Rectal smooth muscle tissue (tissue), 1 donor: Measurements from ENCODE around the gene CRIM1.
A peak's percentile ranks its signal among the peaks of the same experiment; 100 is the strongest.

Experiments used
- H3K27ac ChIP-seq: one replicate; pipeline ENCODE4 v1.7.0; 2013; ENCODE audit warnings: low read depth, low read length, inconsistent platforms
- H3K27me3 ChIP-seq: one replicate; pipeline ENCODE4 v1.7.0; 2013; ENCODE audit warnings: low read length; ENCODE audit not compliant: control insufficient read depth, insufficient read depth
- H3K36me3 ChIP-seq: one replicate; pipeline ENCODE4 v1.7.0; 2013; ENCODE audit warnings: low read length; ENCODE audit not compliant: control insufficient read depth, insufficient read depth
- H3K4me1 ChIP-seq: one replicate; pipeline ENCODE4 v1.7.0; 2013; ENCODE audit warnings: low read length; ENCODE audit not compliant: control insufficient read depth, insufficient read depth
- H3K4me3 ChIP-seq: one replicate; pipeline ENCODE4 v1.7.0; 2013; ENCODE audit warnings: low read length
- H3K9ac ChIP-seq: one replicate; pipeline ENCODE4 v1.7.0; 2013; ENCODE audit warnings: low read length

CRIM1 gene

DNA sequence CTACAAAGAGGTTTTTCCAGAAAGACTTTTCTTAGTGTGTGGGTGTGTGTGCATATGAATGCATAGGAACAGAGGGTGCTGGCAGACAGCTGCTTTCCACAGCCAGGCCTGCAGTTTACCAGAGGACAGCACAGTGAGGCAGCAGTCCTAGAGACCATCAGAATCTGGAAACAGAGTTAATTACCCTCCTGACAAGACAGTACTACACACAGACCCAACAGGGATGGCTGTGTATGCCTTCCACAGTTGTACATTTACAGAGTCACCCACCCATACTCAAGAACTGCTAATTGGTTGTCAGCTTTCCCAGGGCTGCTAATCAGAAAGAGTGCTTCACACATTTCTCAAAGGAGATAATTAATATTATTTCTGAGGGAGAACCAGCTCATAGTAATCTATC is 137.7 kb downstream of the CRIM1 start:
- no peak overlapping the region for H3K9ac ChIP-seq
- no peak overlapping the region for H3K4me3 ChIP-seq
- H3K4me1 ChIP-seq: peaks cover 13% of the 10 kb centered on the region
- H3K27ac ChIP-seq: peak overlapping the region; percentile 37
- no peaks in the 10 kb centered on the region for H3K27me3 ChIP-seq
- no peaks in the 10 kb centered on the region for H3K36me3 ChIP-seq

DNA sequence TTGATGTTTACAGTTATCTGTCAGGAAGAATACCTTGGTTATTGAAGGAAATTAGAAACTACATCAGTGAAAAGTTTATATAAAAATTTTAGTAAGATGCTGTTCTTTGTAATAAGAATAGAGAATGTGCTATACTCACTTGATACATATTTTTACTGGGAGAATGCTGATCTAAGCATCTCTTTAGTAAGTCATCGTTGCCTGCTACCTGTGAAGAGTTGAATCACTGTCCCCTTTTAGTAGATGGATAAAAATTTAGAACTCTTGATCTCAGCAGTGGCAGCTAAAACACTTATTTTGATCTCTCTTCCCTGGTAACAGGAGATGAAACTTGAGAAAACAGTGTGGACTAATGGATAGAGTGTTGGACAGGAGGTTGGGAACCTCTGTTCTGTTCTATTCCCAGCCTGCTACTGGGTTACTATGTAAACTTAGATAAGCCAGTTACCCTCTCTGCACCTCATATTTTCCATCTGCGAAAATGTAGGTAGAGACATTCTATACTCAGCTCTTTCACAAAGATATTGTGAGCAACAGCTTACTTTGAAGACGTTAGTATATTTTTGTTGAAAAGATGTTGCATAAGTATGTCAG is 142.1 kb downstream of the CRIM1 start:
- Histone ChIP-seq H3K27ac (no peak overlapping the region), H3K9ac (no peak overlapping the region), H3K4me1 (peaks cover 6% of the 10 kb centered on the region), H3K27me3 (no peaks in the 10 kb centered on the region), H3K4me3 (no peak overlapping the region), H3K36me3 (peaks cover 6% of the 10 kb centered on the region)

DNA sequence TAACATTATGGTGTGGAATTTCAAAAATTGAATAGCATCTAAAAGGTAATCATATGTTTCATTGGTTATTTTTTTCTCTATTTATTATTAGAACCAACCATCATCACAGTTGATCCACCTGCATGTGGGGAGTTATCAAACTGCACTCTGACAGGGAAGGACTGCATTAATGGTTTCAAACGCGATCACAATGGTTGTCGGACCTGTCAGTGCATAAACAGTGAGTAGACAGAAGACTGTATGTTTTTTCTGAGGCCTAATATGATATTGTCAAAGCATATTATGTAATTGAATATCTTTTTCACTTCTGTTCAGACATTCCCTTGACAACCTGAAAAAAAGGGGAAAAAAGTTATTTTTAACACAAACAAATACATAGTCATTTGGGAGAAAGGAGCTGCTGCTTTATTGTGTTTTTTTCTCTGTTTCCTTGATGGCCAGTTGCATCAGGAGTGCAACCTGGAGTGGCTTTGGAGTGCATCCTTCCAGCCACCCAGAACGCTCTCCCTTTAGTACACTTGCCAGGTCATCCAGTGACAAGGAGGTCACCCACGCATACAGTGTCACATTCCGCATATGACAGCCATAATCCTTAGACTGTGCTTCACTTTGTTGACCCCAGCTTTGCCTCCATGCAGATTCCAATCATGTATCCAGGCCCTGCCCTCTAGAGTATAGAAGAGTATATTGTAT is 143.7 kb downstream of the CRIM1 start:
- Histone ChIP-seq H3K27ac (no peak overlapping the region), H3K36me3 (peaks cover 6% of the 10 kb centered on the region), H3K4me1 (no peaks in the 10 kb centered on the region), H3K9ac (no peak overlapping the region), H3K27me3 (no peaks in the 10 kb centered on the region), H3K4me3 (no peak overlapping the region)

DNA sequence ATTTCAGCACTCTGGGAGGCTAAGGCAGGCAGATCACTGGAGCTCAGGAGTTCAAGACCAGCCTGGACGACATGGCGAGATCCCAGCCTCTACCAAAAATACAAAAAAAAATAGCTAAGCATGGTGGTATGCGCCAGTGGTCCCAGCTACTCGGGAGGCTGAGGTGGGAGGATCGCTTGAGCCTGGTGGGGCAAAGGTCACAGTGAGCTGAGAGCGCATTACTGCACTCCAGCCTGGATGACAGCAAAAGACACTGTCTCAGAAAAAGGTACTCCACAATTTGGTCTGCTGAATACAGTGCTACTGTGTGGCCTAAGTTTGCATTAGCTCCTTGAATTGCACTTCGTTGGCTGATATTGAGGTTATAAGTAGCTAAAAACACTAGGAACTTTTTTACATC is 144.5 kb downstream of the CRIM1 start:
- peaks cover 6% of the 10 kb centered on the region for H3K36me3 ChIP-seq
- H3K4me1 ChIP-seq: no peaks in the 10 kb centered on the region
- no peak overlapping the region for H3K27ac ChIP-seq
- no peak overlapping the region for H3K4me3 ChIP-seq
- no peaks in the 10 kb centered on the region for H3K27me3 ChIP-seq
- H3K9ac ChIP-seq: no peak overlapping the region

DNA sequence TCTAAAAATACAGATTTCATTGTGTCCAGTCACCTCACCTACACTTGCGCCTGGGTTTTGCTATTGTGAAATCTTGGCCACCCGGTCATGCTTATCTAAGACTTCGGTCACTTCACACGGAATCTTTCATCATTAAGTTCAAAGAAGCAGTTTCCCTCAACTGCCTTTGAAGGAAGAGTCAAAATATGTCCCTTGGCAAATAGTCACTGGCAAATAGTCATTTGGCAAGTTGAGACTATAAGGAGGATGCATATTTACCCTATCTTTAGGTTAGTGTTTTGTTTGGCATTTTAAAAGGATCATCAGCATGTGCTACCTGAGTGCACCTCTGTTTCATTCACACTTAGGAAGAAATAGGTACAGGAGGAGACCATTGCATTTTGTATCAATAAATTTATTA is 146.5 kb downstream of the CRIM1 start:
- peaks cover 6% of the 10 kb centered on the region for H3K36me3 ChIP-seq
- H3K27ac ChIP-seq: no peak overlapping the region
- H3K9ac ChIP-seq: no peak overlapping the region
- H3K4me1 ChIP-seq: no peaks in the 10 kb centered on the region
- no peaks in the 10 kb centered on the region for H3K27me3 ChIP-seq
- no peak overlapping the region for H3K4me3 ChIP-seq

DNA sequence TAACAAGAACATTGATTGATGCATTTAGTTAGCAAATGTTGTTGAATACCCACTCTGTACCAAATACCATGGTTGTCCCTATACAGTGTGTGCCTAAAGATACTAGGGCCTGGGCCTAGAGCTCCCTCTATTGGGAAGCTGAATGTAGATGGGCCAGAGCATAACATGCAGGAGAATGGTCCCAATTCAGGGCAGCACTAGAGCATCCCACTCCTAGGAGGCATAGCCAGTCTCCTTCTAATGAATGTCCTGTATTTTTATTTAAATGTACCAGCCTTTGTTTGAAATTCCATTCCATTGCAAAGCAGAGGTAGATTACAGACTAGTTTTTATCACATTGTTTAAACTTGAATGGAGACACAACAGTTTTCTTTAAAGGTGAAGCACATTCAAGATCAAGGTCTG is 151.8 kb downstream of the CRIM1 start:
- no peak overlapping the region for H3K9ac ChIP-seq
- no peaks in the 10 kb centered on the region for H3K4me1 ChIP-seq
- peaks cover 3% of the 10 kb centered on the region for H3K36me3 ChIP-seq
- no peak overlapping the region for H3K27ac ChIP-seq
- H3K27me3 ChIP-seq: no peaks in the 10 kb centered on the region
- no peak overlapping the region for H3K4me3 ChIP-seq

DNA sequence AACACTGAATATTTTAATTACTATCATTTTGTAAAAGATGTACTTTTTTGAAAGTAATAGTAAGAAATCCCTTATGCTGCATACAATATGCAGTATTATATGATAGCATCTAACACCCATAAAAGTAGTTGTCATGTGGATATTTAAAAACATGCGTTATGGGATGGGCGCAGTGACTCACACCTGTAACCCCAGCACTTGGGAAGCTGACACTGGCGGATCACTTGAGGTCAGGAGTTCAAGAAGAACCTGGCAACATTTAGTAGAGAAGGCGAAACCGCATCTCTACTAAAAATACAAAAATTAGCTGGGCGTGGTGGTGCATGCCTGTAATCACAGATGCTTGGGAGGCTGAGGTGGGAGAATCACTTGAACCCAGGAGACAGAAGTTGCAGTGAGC is 153.5 kb downstream of the CRIM1 start:
- no peaks in the 10 kb centered on the region for H3K4me1 ChIP-seq
- H3K9ac ChIP-seq: no peak overlapping the region
- no peak overlapping the region for H3K27ac ChIP-seq
- H3K36me3 ChIP-seq: peaks cover 13% of the 10 kb centered on the region
- no peak overlapping the region for H3K4me3 ChIP-seq
- no peaks in the 10 kb centered on the region for H3K27me3 ChIP-seq

DNA sequence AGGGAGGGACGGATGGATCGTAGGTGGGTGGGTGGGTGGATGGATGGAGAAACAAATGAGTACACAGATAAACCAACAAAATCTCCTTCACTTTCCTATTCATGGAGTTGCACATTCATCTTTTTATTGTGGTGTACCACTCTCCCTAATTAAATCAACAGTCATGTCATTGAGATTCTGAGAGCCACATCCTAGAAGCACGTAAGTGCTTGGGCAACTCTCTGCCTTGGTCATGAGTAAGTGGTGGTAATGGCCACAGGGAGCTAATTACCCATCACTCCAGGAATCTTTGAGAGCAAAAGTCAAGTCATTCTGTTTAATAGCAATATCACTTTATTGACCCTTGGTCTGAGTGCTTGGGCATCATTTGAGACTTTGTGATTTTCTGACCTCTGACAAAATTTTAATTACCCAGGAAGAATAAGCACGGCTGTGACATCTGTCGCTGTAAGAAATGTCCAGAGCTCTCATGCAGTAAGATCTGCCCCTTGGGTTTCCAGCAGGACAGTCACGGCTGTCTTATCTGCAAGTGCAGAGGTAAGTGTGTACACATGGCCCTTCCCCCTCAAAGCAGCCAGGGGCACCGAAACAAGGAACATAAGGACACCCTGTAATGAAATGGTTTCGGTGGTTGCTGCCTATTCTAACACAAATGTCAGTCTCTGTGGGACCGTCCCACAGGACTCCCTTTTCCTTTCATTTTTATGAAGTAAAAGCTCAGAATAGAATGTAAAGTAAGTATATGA is 156.5 kb downstream of the CRIM1 start:
- peaks cover 13% of the 10 kb centered on the region for H3K36me3 ChIP-seq
- H3K27ac ChIP-seq: no peak overlapping the region
- no peak overlapping the region for H3K4me3 ChIP-seq
- no peak overlapping the region for H3K9ac ChIP-seq
- no peaks in the 10 kb centered on the region for H3K27me3 ChIP-seq
- H3K4me1 ChIP-seq: no peaks in the 10 kb centered on the region

DNA sequence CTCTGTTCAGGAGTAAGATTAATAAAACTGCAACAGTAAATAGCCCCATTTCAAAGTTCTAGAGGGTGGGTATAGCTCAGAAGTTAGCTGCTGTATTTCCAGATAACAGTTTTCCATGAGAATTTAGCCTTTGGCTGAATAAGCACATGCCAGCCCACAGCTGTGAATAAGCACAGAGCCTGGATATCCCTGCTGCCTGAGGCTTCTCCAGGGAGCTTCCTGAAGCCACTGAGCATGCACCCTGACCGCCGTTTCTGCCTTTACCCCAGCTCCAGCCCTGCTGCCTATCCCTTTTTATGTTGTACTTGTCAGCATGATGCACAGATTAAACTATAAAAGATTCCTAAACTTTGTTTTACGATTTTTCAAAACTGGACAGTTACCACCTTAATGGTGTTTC is 157.1 kb downstream of the CRIM1 start:
- Histone ChIP-seq H3K36me3 (peaks cover 14% of the 10 kb centered on the region), H3K27me3 (no peaks in the 10 kb centered on the region)

DNA sequence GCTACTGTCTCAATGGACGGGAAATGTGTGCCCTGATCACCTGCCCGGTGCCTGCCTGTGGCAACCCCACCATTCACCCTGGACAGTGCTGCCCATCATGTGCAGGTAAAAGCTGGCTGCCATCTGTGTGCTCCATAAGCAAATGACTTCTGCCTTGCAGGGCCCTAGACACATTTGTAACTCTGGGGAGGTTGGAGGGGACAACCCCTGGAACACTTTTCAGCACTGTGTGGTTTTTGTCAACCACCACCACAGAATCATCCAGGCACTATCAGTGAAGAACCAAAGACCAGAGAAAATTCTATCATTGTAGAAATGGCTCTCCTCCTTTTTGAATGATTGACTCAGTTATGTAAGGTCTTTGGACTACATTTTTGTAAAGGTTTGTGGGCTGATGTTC is 158.1 kb downstream of the CRIM1 start:
- H3K27ac ChIP-seq: no peak overlapping the region
- peaks cover 14% of the 10 kb centered on the region for H3K36me3 ChIP-seq
- no peak overlapping the region for H3K4me3 ChIP-seq
- no peaks in the 10 kb centered on the region for H3K4me1 ChIP-seq
- H3K9ac ChIP-seq: no peak overlapping the region
- H3K27me3 ChIP-seq: no peaks in the 10 kb centered on the region

More for the DNA sequence above, 157.1 kb downstream of the CRIM1 start:
- no peak overlapping the region for H3K27ac ChIP-seq
- H3K9ac ChIP-seq: no peak overlapping the region
- no peak overlapping the region for H3K4me3 ChIP-seq
- H3K4me1 ChIP-seq: no peaks in the 10 kb centered on the region

DNA sequence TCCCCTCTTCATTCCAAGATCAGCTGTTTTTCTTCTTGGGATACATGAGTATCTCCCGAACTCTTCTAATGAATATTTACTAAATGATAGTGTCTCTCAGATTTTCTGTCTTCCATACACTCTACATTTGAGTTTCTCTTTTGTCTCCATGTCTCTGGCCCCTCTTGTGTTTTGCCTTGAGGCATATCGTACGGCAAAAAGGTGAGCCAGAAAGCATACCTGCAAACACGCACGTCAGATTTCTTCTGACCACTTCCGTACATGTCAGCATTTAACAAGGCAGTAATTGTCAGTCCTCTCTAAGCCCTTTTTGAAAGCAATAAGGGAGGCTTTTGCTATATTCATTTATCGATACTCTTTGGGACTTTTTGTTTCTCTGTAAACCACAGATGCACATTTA is 160.0 kb downstream of the CRIM1 start:
- Histone ChIP-seq H3K27me3 (no peaks in the 10 kb centered on the region), H3K4me3 (no peak overlapping the region), H3K9ac (no peak overlapping the region), H3K36me3 (peaks cover 21% of the 10 kb centered on the region), H3K27ac (no peak overlapping the region), H3K4me1 (no peaks in the 10 kb centered on the region)

DNA sequence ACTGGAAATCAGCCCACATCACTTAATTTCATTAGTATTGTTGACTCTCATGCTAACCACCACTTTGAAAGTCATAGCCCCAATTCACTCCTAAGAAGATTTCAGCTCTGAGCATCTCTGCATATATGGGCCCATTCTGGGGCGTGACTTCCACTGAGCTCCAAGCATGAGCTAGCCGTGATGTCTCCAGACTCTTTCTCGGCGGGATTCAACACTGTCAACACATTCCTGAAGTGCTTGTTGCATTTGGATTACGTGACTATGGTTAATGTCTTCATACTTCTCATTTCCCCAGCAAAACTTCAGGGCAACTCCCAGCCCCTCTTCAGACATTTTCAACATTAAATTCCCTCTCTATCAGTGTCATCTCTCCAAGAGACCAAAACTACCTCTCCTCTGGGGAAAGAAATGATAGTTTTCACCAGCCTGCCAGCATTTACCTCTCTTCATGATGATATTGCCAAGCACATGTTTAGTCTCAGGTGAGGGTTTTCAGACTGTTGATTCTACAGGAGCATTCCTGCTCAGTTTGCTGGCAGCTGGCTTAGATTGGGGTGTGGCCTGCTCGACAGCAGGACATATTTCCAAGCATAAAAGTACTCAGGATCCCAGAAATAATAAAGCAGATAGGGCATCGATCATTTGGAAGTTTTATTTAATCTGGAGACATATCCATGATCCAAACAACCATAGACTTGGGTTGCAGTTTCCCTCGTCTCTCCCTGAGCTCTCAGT is 160.7 kb downstream of the CRIM1 start:
- no peak overlapping the region for H3K9ac ChIP-seq
- peaks cover 22% of the 10 kb centered on the region for H3K36me3 ChIP-seq
- H3K27ac ChIP-seq: no peak overlapping the region

More for the DNA sequence above, 160.7 kb downstream of the CRIM1 start:
- Histone ChIP-seq H3K4me3 (no peak overlapping the region), H3K4me1 (no peaks in the 10 kb centered on the region), H3K27me3 (no peaks in the 10 kb centered on the region)
